IPS-NIHi11 (cell line): ENCODE results near the gene MAP6.
"Not testable (repeated sequence)": the region's sequence is repeated elsewhere in the genome, so short reads cannot be mapped to it uniquely, and the experiment has no call there.

Source experiments
- DNase-seq: peaks from one replicate; pipeline ENCODE4 v3.0.0; 2012; ENCODE audit warnings: mixed read lengths, low spot score

Gene MAP6

DNA sequence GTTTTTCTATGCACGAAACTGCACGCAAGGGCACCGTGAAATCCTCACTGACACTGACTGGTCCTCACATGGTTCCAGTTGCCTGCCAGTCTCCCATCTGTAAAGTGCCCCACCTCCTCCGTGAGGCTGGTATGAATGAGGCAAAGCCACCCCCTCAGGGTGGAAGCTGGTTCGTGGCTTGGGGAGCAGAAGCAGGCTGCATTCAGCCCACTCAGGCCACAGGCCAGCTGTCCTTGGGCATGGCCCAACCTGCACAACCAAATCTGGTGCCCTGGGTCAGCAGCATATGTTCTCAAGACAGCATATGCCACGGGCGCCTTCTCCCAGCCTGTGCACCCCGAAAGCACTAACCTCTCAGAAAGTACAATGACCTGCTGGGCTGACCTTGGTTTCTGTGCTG is 77.5 kb downstream of the MAP6 start:
- no peak for DNase-seq

DNA sequence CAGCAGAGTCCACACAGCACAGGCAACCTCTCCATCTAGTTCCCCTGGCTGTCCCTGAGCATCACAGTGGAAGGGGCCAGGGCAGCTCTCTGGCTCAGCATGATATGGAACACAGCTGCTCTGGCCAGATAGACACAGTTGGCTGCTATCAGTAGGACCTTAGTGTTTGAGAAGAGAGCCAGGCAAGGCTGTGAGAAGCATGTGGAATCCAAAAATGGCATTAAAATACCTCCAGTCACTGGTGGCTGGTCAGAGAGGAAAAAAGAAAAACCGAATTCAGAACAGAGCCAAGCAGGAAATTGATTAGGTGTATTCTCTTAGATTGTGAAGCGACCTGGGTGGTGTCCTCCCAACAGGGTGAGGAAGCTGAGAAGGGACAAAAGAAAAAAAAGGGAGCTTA is 78.9 kb downstream of the MAP6 start:
- DNase-seq, result no peak

DNA sequence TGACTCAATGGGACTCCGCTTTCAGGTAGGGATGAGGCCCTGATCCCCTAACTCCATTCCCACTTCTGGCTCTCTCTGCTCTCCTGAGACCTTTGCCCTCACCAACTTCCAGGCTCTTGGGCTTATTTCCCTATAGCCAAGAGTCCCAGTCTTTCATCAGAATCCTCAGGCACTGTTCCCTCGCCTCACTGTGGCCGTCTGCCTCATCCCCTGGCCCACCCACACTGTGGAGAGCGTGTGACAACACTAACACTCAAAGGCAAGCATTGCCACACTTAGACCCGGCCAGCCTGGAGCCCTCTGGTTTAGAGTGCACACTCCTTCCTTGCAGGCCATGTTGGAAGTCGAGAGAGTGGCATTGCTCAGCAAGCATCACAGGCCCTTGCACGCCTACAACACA is 79.8 kb downstream of the MAP6 start:
- DNase-seq, result no peak

DNA sequence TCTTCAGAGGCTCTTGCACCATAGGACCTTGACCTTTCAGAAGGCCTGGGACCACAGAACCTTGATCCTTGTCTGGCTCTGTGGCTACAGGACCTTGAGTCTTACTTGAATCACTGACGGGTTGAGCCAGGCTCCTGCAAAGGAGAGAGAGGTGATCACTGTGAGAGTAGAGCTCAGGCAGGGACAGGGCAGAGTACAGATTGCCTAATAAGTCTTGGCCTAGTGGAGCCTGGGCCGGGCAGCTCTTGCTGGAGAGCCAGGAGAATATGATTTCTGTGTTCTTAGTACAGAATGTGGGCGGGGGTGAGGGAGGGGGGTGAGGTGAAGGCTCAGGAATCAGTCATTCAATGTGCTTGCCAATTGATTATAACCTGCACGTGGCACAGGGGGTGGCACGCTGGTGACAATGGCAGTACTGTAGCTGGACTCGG is 80.8 kb downstream of the MAP6 start:
- DNase-seq, result no peak

DNA sequence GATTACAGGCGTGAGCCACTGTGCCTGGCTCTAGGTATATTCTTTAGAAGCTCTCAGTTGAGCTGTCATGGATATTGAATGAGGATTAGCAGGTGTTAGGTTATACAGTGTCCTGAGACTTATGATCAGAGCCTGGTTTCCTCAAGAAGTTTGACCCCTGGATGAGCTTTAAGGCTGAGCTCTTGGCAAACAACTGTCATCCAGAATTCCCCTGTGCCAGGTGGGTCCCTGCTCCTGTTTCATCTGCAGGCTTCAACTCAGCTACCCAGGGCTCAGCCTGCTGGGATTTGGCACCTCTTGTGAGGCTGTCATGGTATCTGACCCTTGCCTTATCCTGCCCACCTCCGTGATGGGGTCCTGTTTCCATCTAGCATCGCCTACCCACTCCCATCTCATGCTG is 82.4 kb downstream of the MAP6 start:
- no peak for DNase-seq

DNA sequence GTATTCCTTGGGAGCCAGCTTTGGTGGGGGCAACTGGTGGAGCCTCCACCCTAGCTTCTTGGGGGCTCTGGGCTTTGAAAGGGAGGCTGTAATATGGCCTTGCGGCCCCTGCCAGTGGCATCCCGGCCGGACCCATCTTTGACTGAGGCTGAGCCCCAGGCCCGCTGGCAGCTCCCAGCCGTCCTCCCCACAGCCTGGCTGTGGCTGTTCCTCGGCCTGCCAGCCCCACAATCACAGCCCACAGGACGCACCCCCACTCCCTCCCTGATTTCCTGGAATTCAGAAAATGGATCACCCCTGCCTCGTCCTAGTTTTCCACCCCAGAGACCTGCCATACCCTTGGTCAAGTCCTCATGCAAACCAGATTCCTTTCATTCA is 83.6 kb downstream of the MAP6 start:
- no peak for DNase-seq

DNA sequence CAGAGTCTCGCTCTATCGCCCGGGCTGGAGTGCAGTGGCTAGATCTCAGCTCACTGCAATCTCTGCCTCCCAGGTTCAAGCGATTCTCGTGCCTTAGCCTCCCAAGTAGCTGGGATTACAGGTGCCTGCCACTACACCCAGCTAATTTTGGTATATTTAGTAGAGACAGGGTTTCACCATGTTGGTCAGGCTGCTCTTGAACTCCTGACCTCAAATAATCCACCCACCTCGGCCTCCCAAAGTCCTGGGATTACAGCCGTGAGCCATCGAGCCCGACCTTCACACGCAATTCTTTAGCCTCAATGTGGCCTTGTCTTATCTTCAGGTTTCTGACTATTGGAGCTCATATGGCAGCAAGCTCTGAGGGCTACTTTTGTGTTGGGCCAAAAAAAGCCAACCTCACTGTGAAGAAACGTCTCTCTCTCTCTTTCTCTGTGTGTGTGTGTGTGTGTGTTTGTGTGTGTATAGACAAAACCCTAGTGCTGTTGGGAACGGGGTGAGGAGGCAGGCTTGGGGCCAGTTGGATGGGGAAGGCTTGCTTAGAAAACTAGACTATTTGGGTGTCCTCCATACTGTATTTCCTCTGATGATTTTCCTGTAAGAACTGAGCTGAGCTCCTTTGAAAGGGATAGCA is 84.1 kb downstream of the MAP6 start:
- DNase-seq, result not testable (repeated sequence)

DNA sequence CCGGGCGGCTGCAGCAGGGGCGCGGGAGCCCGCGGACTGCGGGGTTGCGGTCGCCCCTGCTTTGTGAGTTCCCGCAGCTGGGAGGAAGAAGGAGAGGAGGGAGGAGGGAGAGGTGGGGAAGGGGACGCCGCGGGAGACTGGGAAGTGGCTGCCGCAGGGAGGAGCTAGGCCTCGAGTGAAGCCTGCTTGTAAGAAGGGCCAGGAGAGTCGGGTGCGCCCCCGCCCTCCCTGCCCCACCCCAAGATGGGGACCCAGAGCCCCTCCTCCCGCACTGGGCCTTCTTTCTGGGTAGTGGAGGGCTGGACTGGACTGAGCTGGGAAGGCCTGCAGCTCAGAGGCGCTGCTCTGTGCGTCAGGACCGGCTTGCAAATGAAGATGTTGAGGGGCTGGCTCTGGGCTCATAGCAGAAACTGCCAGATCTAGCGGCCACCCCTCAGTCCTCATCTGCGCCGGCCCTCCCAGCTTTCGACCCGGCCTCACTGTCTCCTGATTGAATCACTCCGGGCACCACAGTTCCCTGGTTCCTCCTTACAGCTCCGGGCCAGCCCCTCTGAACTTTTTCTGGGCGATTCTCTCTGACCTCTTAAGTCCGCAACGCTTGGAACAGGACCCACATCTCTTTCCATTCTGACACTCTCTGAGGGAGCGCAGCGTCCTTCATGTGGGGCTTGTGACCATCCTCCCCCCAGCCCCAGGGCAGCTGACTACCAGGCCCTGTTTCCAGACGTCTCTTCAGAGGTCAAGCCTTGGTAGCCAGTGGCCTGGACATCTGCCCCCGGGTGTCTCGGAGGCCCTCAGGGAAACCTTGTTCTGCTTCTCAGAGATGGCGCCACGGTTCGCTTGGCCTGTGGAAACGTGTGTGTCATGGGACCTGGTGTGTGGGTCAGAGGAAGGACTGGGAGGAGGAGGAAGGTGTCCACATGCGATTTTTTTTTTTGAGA is 84.8 kb downstream of the MAP6 start:
- peak; percentile 85 for DNase-seq

DNA sequence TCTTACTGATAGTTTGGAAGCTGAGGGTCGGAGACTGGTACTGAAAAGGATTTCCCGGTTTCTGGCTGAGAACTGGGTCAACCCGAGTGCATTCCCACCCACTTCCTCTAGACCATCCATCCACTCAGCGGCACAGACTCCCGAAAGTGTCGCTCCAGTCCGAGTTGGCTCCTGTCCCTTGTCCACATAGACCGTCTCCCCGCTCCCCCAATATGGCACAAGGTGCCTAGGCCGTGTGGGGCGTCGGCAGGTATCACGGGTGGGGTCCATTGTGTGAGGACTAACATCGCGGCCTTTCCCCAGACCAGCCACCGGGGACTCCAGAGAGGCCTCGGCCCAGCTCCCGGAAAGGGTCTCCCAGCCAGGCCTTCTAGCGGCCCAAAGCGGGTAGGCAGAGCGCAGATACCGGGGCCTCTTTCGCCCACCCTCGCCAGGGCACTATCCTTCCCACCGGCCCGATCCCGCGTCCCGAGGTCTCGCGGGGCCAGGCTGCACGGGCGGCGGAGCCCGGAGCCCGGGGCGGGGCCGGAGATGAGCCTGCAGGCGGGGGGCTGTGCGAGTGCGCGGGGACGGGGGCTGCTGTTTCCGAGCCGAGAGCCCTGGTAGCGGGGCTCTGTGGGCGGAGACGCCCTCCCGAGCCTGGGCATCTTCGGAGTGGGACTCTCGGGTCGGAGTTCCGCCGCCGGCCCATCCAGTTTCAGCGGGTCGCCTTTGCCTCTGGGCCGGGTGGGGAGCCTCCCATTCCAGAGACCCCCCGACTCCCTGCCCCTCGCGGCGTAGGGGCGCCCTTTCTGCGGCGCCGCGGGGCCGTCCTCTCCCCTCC is 85.7 kb downstream of the MAP6 start:
- DNase-seq, result peak; percentile 90

DNA sequence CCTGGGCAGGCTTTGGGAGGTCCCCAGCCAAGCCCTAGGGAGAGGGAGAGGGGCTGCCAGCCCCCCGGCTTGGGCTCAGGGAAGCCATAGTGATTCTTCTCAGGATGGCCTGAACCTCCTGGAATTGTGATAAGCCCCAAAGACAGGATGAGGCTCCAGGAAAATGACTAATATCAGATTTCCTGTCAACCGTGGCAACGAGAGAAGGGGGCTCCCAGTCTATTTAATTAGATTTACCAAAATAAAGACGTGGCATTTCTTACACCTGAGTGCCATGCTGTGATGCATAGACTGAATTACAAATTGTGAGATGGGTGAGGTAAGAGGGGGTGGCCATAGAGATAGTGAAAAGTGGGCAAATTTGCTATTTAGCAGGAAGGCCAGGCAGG is 86.3 kb downstream of the MAP6 start:
- DNase-seq, result no peak

DNA sequence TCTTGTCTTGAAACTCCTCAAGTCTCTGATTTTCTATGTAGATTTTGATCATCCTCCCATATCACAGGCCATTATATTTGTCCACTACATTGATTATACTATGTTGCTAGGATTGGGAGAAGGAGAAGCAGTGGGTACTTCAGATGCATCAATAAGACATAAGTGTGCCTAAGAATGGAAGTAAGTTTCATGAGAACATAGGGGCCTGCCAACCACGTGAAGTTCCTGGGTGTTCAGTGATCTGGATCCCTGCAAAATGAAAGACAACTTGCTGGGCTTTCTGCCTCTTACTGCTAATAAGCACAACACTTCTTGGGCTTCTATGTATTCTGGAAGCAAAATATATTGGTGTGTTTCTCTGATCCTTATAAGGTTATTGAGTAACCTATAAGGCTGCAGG is 89.0 kb downstream of the MAP6 start:
- DNase-seq, result no peak

DNA sequence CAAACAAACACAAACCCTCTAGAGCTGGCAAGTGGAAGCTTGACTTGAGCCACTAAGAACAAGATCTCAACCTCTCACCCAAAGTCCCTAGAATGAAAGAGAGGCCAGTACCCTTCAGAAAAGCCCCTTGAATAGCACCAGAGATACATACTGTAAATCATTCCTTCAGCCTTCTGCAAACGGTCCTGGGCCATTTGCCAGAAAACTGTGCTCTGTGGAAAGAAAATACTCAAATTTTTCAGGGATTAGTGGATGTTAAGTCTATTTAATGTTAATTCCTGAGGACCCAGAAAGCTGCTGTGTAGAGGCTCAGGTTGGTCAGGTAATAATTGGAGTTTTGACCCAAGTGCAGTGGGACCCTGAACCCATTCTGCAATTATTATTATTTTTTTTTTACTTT is 89.9 kb downstream of the MAP6 start:
- no peak for DNase-seq

DNA sequence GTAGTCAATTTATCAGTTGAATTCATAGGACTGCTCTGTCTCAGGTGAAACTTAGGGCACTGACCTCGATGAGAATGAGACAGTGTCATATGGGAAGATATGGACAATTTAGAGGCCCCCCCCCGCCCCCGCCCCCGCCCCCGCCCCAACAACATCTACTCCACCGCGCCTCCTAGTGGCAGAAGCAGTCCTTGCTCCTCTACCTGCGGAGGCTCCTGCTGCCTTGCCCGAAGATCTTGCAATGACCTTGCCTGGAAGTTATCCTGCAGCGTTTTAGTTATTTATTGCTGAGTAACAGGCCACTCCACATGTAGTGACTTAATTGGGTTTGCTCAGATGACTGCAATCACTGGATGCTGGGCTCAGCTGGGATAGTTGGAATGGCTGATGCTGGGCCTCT is 91.6 kb downstream of the MAP6 start:
- peak; percentile 76 for DNase-seq

DNA sequence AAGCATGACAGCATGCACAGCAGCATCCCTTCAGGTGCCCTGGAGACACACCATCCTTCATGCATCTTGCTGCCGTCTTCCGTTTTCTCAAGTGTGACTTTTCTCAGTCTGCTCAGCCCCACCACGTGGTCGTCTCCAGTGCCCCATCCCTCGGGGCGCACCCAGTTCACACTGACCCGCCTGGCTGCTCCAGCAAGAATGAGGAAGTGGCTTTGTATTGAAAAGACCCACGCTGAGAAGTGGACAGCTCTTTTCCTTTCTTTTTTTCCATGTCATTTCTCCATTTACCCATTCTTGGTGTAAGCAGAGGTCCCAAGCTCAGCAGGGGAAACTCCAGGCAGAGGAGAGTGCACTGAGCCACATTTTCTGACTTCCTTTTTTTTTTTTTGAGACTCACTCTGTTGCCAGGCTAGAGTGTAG is 92.3 kb downstream of the MAP6 start:
- peak; percentile 71 for DNase-seq

DNA sequence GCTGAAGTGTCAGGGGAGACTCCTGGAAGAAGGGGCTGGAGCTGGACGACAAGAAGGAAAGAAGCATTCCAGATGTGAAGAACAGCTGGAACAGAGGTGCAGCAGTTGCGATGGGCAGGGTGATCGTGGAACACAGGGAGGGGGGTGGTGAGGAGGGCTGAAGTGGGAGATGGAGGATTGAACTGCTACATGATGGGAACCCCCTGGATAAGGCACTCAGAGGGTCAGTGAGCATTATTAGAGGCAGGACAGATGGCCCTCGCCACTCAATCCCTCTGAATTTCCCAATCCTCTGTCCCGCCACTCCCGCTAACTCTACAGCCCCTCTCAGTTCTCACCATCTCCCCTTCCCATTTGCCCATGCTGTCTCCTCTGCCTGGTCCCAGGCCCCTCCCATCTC is 92.8 kb downstream of the MAP6 start:
- no peak for DNase-seq

DNA sequence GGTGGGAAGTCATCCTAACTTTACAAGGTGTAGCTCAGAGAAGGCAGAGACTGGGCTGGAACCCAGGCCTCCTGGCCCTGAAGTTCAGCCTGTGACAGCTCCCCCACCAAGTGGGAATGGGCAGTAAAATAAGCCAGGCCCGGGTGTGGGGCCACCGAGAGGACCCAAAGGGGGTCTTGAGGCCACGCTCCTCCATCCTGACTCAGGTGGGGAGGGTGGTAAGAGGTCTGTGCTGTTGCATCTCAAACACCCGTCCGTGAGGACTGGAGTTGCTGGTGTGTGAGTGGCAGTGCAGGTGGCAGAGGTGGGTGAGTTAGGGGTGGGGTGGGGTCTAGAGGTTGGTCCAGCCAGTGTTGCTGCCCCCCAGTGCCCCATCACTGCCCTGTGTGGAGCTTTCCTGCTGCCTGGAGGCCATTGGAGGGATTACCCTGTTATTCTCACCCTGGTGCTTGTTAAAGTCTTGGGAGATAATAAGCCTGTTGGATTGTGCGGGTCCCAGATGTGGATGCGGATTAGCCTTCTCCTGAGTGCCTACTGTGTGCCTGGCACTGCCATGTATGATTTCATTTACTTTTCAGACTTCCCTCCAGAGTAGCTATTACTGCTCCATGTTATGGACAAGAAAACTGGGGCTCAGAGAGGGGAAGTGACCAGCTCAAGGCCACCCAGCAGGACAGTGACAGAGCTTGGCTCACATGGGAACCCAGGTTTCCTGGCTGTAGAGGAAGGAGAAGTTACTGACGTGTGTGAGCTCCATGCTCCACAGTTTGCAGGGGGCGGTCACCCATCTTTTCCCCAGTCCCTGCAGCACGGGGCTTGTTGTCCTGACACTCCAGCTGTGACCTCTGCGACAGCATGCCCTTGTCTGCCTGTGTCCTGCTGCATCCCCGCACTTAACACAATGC is 93.9 kb downstream of the MAP6 start:
- DNase-seq, result no peak

DNA sequence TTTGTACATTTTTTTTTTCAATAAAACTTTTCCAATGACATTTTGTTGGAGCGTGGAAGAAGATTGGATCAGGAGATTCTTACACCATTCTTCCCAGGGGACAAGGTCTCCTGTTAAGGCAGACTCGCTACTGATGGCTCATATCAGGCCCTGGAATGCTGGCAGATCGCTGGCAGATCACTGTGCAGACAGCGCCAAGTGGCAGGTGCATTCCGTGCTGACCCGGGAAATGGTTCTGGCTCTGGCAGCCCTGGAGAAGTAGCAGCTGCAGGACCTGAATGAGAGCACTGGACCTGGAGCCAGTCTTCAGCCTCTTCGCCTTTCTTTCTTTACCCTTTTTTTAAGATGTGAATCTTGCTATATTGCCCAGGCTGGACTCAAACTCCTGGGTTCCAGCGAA is 96.1 kb downstream of the MAP6 start:
- DNase-seq, result no peak

DNA sequence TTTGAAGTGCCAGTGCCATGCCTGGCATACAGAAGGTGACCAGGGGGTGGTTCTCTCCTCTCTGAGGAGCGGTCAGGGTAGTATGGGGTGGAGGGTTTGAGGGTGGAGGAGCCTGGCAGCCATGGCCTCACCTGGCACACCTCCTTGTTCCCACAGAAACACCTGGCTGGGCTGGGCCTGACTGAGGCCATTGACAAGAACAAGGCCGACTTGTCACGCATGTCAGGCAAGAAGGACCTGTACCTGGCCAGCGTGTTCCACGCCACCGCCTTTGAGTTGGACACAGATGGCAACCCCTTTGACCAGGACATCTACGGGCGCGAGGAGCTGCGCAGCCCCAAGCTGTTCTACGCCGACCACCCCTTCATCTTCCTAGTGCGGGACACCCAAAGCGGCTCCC is 97.2 kb downstream of the MAP6 start:
- DNase-seq, result no peak

DNA sequence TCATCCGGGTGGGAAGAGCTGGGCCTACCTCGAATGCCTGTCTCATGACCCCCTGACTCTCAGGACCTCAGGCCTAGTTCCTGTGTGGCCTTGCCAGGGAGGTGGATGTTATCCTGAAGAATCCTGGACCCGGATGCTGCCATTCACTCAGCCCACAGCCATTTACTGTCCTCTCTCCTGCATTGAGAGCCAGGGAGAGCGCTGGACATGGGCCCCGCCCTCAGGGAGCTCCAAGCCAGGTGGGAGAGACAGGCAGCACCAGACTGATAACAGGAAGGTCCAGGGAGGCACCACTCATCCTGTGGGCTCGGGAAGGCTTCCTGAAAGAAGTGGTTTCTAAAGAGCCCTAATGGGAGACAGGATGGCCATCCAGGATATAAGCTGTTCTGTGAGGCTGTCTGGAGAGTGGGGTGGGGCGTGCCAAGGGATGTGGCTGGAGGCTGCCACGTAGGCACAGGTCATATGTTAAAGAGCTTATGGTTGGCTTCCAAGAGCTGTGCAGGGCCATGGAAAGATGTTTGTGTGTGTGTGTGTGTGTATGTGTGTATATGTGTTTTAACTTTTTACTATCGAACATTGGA is 98.2 kb downstream of the MAP6 start:
- DNase-seq, result no peak

DNA sequence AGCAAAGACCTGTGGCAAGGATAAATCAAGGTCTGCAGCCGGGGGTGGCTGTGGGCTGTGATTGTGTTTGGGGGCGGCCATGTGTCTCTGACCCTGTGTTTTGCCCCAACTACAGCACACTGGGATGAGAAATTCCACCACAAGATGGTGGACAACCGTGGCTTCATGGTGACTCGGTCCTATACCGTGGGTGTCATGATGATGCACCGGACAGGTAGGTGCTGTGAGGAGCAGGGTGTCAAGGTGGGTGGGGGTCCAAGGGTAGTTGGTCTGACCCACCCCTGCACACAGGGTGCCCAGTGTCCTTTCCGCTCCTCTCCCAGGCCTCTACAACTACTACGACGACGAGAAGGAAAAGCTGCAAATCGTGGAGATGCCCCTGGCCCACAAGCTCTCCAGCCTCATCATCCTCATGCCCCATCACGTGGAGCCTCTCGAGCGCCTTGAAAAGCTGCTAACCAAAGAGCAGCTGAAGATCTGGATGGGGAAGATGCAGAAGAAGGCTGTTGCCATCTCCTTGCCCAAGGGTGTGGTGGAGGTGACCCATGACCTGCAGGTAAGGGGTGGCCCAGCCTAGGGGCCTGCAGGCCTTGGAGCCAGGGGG is 100.1 kb downstream of the MAP6 start:
- no peak for DNase-seq

DNA sequence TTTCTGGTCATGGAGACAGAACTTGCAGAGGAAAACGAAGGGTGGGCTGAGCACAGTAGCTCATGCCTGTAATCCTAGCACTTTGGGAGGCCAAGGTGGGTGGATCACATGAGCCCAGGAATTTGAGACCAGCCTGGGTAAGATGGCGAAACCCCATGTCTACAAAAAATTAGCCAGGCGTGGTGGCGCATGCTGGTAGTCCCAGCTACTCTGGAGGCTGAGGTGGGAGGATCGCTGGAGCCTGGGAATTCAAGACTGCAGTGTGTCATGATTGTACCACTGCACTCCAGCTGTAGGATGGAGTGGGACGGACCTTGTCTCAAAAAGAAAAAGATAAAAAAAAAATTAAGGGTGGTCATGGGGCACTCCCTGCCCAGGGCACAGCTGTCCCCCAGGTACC is 100.9 kb downstream of the MAP6 start:
- no peak for DNase-seq
